HG02884 (cell line): ENCODE measurements around the gene CCSAP.
A peak's percentile ranks its signal among the peaks of the same experiment; 100 is the strongest.
"Not testable (repeated sequence)": the region's sequence is repeated elsewhere in the genome, so short reads cannot be mapped to it uniquely, and the experiment has no call there.

Source experiments
- ATAC-seq: cut with Tn5 transposase; IDR thresholded peaks from one replicate; pipeline ENCODE4 v1.9.1; 2021; ENCODE audit warnings: mild to moderate bottlenecking, moderate library complexity; ENCODE audit not compliant: unreplicated experiment

CCSAP gene, protein sequence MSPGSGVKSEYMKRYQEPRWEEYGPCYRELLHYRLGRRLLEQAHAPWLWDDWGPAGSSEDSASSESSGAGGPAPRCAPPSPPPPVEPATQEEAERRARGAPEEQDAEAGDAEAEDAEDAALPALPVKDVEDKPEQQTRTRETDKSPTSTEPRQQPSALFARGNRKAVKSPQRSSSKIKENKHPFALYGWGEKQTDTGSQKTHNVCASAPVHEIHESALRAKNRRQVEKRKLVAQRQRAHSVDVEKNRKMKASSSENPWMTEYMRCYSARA

DNA sequence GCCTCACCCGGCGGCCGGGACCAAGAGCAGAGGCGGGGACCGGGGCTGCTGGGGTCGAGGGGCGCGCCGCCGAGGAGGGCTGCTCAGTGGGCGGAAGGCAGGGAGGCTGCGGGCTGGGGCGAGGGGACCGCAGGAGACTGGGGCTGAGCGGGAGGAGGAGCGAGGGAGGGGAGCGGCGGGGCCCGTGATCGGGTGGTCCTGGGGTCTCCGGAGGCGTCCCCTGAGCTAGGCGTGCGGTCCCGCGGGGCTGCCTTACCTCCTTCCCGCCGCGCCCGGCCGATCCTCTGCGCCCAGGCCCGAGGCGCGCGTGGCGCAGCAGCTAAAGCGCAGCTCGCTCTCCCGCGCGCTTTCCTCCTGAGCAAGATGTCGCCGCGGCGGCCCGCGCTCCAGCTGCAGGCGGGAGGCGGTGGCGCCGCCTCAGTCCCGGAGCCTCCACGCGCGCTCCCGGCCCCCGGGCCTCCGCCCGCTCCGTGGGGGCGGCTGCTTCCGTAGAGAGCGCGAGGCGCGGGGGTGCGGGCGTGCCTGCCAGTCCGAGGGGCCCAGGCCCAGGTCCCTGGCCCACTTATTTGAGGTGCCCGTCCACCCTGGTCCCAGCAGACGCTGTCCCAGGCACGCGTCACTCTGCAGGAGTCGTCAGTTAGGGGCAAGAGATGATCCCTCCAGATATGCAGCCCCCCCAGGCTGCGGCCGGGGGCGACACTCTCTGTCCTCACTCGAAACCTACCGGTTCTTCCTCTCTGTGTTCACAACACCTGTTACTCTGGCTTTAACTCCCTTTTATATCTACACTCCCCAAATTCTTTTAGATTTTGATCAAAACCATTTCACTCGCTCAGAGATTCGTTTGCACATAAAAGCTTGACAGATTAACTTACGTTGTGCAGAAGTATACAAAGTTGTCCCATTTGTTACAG, at the start of gene CCSAP:
TSS of gene CCSAP (minus strand) at position 392 of the 914 bp plus-strand sequence. CDS start 582 bp downstream, outside the sequence.
- peak; percentile 32 for ATAC-seq

DNA sequence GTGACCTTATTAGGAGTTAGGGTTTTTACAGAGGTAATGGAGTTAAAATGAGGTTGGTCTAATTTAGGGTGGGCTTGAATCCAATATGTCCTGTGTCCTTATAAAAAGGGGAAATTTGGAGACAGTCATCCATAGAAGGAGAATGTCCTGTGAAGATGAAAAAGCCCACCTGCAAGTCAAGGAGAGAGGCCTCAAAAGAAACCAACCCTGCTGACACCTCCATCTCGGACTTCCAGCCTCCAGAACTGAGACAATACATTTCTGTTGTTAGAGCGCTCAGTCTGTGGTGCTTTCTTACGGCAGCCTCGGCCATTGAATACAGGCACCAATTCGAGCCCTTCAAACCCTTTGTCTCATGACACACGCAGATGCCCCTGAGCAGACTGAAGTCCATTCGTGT, 47.3 kb upstream of the CCSAP start:
- no peak for ATAC-seq

DNA sequence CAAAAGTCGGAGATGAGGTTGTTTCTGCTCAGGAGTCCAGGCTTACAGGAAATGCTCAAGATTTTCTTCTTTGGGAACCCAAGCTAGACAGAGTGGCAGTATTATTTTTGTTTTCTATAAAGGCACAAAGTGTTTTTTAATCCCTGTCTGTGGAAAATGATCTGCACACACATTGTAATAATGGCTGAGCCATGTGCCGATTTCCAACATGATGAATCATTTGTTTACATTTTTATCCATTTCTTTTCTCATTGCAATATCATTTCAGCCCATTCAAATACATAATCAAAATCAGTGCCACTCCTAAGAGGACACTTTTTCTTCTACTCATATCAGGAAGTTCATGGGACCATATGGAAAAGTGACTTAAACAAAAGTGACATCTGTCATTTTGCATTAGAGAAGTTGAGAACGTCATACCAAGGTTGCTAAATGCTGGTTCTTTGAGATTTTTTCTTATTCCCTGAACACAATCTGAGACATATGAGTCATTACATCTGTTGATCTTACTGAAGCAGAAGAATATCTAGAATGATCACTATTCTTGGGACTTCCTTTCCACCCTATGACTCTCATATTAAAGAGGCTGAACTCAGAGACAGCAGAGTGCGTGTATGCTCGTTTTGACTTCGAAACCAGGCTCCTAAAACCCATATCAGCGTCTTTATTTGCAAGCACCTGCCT, 46.2 kb upstream of the CCSAP start:
- ATAC-seq = no peak

DNA sequence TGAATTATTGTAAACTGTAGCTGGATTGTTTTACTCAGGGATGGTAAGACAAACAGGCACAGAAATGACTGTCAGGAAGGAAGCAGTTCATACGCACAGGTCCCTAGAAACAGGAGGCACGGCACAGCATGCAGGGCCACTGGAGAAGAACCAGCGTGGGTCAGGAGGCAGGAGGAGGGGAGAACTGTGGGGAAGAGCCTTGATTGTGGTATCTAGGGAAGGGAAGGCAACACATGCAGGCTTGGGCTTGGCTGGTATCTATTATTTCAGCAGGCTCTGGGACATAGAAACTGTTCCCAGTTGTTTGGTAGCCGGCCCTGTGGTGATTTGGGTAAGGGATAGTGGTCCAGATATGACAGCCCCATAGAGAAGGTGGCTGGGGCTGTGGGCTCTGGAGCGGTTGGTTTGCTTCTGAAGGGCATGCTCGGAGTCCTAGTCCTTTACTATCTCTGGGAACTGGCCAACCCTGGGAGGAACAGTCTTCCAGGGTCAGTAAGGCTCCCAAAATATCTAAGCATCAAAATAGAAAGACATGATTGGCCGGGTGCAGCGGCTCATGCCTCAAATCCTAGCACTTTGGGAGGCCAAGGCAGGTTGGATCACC, 43.1 kb upstream of the CCSAP start:
- no peak for ATAC-seq

DNA sequence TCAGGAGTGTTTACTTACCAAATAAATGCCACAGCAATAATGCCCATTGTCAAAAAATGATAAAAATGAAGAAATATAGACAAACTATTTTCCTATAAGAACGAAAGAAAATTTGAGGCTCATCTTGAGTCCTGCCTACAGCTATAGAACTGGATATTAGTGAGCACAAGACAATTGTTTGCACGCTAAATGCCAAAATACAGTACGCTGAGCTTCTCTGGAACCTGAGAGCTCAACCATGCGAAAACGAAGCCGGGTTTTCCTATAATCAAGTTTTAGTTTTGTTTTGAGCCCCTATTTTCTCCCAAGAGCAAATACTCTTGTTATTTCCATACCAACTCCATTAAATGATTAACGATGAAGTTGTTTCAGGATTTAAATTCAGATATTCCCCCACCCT, 42.0 kb upstream of the CCSAP start:
- ATAC-seq = no peak

DNA sequence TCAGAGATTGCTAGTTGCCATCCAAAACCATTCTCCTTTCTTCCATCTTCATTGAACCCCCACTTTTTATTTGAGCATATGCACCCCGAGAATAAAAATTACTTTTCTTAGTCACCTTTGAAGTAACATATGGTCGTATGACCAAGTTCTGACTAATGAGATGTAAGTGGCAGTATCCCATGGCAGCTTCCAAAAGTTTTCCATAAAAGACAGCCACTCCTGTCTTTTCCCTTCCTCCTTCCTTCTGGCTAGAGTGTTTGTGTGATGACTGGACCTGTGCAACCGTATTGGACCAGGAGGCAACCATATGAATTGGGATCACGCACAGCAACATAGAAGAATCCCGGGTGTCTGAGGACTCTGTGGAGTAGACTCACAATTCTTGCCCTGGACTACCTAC, 41.1 kb upstream of the CCSAP start:
- no peak for ATAC-seq

DNA sequence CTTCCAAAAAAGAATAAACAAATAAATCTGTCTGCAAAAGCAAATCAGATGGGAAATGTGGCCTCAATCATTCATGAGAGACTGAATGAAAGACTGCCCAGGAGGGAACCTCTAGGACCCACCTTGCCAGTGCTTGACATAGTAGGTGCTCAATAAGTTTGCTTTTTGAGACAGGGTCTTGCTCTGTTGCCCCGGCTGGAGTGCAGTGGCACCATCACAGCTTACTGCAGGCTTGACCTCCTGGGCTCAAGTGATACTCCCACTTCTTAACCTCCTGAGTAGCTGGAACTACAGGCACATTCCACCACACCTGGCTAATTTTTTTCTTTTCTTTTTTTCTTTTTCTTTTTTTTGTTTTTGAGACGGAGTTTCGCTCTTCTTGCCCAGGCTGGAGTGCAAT, 40.3 kb upstream of the CCSAP start:
- no peak for ATAC-seq

DNA sequence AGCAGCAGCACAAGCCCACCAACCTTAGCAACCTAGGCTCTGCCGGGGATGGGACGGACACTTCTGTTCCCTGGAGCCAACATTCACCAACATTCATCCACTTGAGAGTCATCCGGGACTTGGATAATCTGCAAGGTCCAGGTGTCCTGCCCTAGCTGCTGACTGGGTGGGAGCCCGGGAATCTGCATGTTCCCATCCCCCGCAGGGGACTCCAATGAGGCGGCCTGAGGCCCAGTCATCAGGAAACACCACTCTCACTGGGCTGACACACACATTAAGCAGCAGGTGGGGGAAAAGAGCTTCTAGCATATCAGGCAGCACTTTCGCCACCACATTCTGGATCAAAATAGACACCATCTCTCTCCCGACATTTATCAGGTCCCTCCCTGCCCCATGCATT, 38.4 kb upstream of the CCSAP start:
- no peak for ATAC-seq

DNA sequence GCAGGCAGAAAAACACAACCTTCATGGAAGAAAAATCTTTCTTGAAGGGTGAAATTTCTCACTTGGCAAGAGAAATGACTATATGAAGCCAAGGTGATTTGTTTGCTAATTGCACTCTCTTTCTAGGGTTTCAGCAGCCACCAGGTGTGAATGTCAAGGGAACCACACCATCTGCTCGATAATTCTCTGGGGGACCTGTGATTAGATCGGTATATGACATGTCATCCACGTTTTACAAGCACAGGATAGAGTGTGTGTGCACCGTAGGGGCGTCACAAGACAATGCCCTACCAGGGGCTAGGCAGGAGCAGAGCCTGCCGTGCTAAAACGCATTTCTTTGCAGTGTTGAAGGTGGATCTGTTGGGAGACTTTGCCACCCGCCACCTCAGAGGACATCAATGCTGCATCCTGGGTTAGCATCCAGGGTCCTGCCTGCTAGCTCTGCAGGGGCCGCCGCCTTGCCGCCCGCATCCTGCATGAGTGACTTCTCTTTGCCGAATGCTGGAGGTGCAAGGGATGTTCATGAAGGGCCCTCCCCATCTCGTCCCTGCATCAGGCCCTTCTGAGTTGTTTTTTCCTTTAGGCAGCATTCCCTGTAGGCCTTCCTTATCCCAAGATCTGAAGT, 37.8 kb upstream of the CCSAP start:
- no peak for ATAC-seq

DNA sequence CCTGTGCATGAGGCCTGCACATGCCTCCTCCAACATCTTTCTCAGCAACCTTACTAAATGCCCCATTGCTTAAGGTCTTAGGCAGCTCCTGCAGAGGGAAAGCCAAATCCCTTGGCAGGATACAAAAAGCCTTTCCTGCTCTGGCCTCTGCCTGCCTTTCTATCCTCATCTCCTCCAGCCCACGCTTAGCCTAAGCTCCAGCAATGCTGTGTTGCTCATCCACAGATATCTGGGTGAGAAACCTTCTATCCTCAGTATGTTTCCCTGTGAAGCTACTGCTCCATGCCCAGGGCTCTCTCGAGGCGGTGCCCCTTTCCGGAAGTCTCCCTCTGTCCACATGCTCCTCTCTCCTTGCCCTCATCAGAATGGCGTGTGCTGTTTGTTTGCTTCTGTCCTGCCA, 37.0 kb upstream of the CCSAP start:
- ATAC-seq = no peak

DNA sequence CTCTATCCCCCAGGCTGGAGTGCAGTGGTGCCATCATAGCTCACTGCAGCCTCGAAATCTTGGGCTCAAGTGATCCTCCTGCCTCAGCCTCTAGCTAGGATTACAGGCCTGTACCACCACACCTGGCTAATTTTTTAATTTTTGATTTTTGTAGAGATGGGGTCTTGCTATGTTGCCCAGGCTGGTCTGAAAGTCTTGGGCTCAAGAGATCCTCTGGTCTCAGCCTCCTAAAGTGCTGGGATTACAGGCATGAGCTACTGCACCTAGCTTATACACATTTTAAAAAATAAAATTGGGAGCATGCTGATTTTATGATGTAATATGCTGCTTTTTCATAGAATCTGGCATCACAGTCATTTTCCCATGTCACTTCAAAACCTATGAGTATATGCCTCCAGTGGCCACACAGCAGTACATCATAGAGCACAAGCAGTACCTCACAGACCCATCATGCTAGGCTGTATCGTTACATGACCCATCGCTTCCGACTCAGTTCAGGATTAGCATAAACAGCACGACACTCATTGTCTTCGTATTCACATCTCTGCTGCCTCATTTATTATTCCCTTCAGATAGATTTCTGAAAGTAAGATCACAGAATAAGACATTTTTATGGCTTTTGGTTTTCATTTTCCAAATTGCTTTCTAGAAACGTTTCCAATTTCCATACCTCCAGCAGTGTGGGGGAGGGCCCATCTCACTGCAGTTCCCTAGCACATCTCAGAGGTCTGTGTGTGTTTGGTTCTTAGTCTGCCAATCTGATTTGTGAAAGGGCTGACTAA, 35.9 kb upstream of the CCSAP start:
- no peak for ATAC-seq

DNA sequence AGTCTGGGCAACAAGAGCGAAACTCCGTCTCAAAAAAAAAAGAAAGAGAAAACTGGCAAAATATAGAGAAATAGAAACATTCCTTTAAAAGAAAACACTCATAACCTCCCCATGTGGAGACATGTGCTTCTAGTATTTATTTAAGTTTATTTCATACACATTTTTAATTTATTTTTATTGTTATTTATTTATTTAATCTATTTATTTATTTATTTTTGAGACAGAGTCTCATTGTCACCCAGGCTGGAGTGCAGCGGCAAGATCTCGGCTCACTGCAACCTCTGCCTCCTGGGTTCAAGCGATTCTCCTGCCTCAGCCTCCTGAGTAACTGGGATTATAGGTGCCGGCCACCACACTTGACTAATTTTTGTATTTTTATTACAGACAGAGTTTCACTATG, 35.2 kb upstream of the CCSAP start:
- ATAC-seq = not testable (repeated sequence)

DNA sequence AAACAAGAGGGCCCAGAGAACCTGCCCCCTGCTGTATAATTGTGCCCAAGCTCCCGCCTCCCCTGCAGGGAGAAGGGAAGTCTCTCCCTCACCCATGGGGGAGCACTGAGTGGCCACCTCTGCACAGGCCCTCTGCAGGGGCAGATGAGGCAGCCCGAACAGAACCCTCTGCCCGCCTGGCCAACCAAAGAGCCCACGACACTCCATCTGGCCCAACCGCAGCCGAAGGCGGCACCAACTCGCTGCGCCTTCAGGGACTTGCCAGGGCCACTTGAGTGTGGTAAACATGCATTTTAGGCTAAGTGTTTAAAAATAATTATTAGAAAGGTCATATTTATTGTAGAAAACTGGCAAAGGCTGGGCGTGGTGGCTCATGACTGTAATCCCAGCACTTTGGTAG, 34.6 kb upstream of the CCSAP start:
- no peak for ATAC-seq

DNA sequence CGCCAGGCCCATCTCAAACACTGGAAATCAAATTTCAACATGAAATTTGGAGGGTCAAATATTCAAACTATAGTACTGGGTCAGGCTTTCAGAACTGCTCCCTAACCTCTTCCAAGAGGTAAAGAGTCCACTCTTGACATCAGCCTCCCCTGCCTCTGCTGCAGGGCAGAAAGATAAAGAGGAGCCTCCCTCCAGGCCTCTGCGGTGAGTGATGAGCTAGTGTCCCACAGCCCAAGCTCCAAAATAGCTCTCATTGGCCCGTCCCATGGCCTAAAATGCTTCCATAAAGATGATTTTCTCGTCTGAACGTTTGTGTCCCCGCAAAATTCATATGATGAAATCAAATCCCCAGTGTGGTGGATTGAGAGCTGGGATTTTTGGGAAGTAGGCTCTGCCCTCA, 33.7 kb upstream of the CCSAP start:
- no peak for ATAC-seq

DNA sequence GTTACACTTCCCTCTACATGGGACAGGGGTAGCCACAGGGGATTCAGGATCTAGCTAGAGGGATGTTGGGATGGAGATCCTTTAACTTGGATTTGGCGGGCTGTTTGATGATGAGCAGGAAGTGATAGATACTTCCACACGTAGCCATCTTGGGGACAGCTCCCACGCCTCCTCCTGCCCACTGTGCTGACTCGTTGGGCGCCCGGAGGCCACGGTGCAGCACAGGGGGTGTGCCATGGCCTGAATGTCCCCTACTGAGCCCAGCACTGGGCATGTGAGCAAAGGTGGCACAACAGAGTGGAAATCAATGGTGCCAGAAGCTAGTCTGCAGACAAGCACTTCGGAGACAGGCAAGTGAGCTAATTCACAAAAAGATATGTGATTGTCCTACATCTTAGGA, 31.6 kb upstream of the CCSAP start:
- ATAC-seq = no peak

DNA sequence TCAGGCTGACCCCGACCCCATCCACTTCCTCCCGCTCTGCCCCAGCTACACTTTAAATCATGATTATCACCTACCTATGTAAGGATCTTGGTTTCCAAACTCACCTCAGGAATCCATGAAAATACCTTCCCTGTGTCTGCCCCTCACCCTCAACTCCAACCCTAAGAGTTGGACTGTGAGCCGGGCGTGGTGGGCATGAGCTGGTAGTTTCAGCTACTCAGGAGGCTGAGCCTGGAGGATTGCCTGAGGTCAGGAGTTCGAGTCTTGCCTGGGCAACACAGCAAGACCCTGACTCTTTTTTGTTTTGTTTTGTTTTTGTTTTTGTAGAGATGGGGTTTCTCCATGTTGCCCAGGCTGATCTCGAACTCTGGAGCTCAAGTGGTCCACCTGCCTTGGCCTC, 30.5 kb upstream of the CCSAP start:
- ATAC-seq = no peak

DNA sequence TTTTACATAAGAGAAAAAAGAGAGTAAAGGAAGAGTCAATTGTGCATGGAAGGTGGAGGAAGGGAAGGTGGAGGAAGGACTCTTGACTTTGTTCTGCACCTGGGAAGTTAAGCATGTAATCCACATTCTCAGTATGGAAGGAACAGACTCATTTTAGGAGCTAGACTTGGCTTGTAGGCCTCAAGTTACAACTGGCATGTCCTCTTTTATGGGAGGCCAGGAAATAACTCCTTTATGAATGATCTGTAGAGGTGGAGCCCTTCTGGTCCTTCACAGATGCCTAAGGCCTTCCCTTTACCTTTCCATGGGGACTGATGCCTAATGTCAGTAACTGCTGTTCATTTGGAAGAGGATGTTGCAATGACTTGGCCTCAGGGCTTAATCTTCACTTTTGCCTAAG, 29.4 kb upstream of the CCSAP start:
- no peak for ATAC-seq

DNA sequence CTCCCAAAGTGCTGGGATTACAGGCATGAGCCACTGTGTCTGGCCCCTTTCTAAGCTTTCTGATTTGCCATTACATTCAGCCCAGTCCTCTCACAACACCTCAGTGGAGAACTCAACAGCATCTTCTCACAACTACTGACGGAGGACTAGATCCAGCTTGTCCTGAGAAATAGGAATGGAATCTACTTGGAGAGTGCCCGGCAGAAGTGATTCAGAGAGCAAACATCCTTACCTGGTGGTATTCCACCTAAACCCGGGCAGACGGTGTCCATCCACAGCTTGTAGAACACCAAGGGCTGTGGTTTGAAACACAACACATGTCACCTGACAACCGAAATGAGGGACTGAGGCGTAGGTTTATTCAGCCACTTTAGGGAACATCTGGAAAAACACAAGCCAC, 28.8 kb upstream of the CCSAP start:
- no peak for ATAC-seq

DNA sequence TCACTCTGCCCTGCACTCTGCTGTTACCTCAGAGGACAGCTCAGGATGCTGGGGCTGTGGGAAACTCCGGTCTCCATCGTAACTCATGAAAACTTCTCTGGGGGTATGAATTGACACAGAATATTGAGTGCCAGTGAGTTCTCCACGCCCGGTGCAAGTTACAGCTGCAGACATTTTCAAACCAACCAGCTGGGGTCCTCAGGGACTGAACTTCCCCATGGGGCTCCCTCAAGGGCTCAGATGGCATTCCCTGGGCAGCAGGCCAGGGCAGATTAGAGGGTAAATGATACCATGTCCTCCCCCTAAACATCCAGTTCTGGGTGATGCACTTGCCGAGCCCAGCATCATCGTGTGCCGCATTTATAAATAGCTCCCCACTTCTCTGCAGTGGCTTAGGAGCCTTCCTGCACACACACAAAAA, 27.8 kb upstream of the CCSAP start:
- no peak for ATAC-seq

DNA sequence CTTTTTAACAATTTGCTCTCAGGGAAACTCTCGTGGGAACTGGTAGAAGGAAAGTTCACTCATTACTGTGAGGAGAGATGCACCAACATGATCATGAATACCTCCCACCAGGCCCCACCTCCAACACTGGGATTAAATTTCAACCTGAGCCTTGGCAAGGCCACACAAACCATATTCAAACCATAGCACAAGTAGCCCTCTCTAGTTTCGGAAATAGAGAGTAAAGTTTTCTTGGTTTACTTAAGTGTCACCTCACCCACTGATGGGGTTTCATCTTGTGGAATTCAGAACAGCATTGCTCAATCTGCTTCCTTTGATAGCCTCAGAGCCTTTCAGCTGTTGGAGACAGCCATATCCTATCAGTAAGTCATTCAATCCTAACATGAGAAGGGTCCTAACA, 25.5 kb upstream of the CCSAP start:
- no peak for ATAC-seq
